Skeletal muscle tissue (tissue), 4 donors: ENCODE measurements around the gene TMEM88. TPM values are rescaled to one million over a fixed set of nuclear protein-coding genes. Genes with fewer than 3 reads are reported as not detected.

Experiments used
- H3K27ac ChIP-seq: one replicate; pipeline ENCODE4 v1.7.0; 2013; ENCODE audit warnings: mild to moderate bottlenecking, low read depth, low read length, inconsistent platforms
- H3K27me3 ChIP-seq, 3 donors: one replicate each; pipeline ENCODE4 v1.7.0; 2013; ENCODE audit warnings: low read length in 3 of 3; ENCODE audit not compliant: control insufficient read depth in 3 of 3, insufficient read depth in 3 of 3
- H3K36me3 ChIP-seq, 3 donors: one replicate each; pipeline ENCODE4 v1.7.0; 2013; ENCODE audit warnings: low read length in 3 of 3; ENCODE audit not compliant: control insufficient read depth in 3 of 3, insufficient read depth in 3 of 3
- H3K4me1 ChIP-seq, 3 donors: one replicate each; pipeline ENCODE4 v1.7.0; 2013; ENCODE audit warnings: low read length in 3 of 3, mild to moderate bottlenecking in 3 of 3; ENCODE audit not compliant: control insufficient read depth in 3 of 3, insufficient read depth in 3 of 3
- H3K4me3 ChIP-seq, 3 donors: one replicate each; pipeline ENCODE4 v1.7.0; 2013; ENCODE audit warnings: low read length in 3 of 3
- H3K9ac ChIP-seq, 3 donors: one replicate each; pipeline ENCODE4 v1.7.0; 2013; ENCODE audit warnings: low read length in 3 of 3, mild to moderate bottlenecking in 3 of 3, moderate library complexity in 2 of 3, low read depth in 1 of 3
- H3K9me3 ChIP-seq, 3 donors: one replicate each; pipeline ENCODE4 v1.7.0; 2013; ENCODE audit warnings: low read length in 3 of 3; ENCODE audit not compliant: control insufficient read depth in 3 of 3
- total RNA-seq: library from RNA; depleted of rRNA; stranded (reverse); fragments of >200 nt; gene quantifications from one replicate; pipeline ENCODE4 v1.2.3, GENCODE V29; 2014
- donor health status: Osteomylitis.

The TMEM88 gene
- total RNA-seq, 1 donor from 2014 or later = 7.3 TPM

GRCh38 chr17:7849751-7850504 lies 4.9 kb upstream of the TMEM88 start:
- H3K36me3 ChIP-seq = peaks cover 48 to 58% (median 50%) of the 10 kb centered on the region in 3 donors
- peaks cover 24 to 35% (median 28%) of the 10 kb centered on the region in 3 donors for H3K4me1 ChIP-seq
- H3K4me3 ChIP-seq = no peak overlapping the region
- H3K27ac ChIP-seq = no peak overlapping the region
- H3K9me3 ChIP-seq = no peaks in the 10 kb centered on the region
- H3K9ac ChIP-seq = no peak overlapping the region
- H3K27me3 ChIP-seq = no peaks in the 10 kb centered on the region

GRCh38 chr17:7850701-7851437 lies 4.0 kb upstream of the TMEM88 start:
- H3K36me3 ChIP-seq = peaks cover 45 to 57% (median 48%) of the 10 kb centered on the region in 3 donors

GRCh38 chr17:7851438-7852261 lies 3.2 kb upstream of the TMEM88 start:
- peak overlapping the region; percentile 30 to 40 (median 35) for H3K4me3 ChIP-seq
- peak overlapping the region in 1 of 3 donors; percentile 40 for H3K9ac ChIP-seq
- H3K36me3 ChIP-seq = peaks cover 41 to 51% (median 44%) of the 10 kb centered on the region in 3 donors
- H3K27me3 ChIP-seq = no peaks in the 10 kb centered on the region
- no peak overlapping the region for H3K27ac ChIP-seq
- H3K9me3 ChIP-seq = no peaks in the 10 kb centered on the region
- H3K4me1 ChIP-seq = peaks cover 29 to 40% (median 36%) of the 10 kb centered on the region in 3 donors

More at GRCh38 chr17:7850701-7851437, 4.0 kb upstream of the TMEM88 start:
- Histone ChIP-seq H3K9me3 (no peaks in the 10 kb centered on the region), H3K27ac (no peak overlapping the region), H3K4me1 (peaks cover 23 to 35% (median 28%) of the 10 kb centered on the region in 3 donors), H3K27me3 (no peaks in the 10 kb centered on the region), H3K4me3 (peak overlapping the region in 1 of 3 donors; percentile 40), H3K9ac (peak overlapping the region in 1 of 3 donors; percentile 40)

- H3K27ac ChIP-seq = no peak overlapping the region
- no peaks in the 10 kb centered on the region for H3K9me3 ChIP-seq
- H3K4me1 ChIP-seq = peaks cover 33 to 43% (median 39%) of the 10 kb centered on the region in 3 donors
- peaks cover 36 to 47% (median 38%) of the 10 kb centered on the region in 3 donors for H3K36me3 ChIP-seq
- H3K9ac ChIP-seq = no peak overlapping the region
- no peaks in the 10 kb centered on the region for H3K27me3 ChIP-seq
- H3K4me3 ChIP-seq = peak overlapping the region in 1 of 3 donors; percentile 35
These were observed 2.6 kb upstream of the TMEM88 start for GRCh38 chr17:7852262-7852670.

- Histone ChIP-seq H3K4me1 (peaks cover 34 to 44% (median 41%) of the 10 kb centered on the region in 3 donors), H3K4me3 (peak overlapping the region in 1 of 3 donors; percentile 14), H3K36me3 (peaks cover 34 to 45% (median 36%) of the 10 kb centered on the region in 3 donors), H3K9me3 (no peaks in the 10 kb centered on the region), H3K9ac (no peak overlapping the region), H3K27ac (no peak overlapping the region), H3K27me3 (no peaks in the 10 kb centered on the region)
These were observed 1.8 kb upstream of the TMEM88 start for GRCh38 chr17:7852919-7853690.

GRCh38 chr17:7853691-7854038 lies 1.2 kb upstream of the TMEM88 start:
- Histone ChIP-seq H3K4me1 (peaks cover 40 to 50% (median 47%) of the 10 kb centered on the region in 3 donors), H3K9me3 (no peaks in the 10 kb centered on the region), H3K36me3 (peaks cover 34 to 42% (median 36%) of the 10 kb centered on the region in 3 donors), H3K27ac (no peak overlapping the region), H3K4me3 (no peak overlapping the region), H3K9ac (no peak overlapping the region), H3K27me3 (no peaks in the 10 kb centered on the region)

GRCh38 chr17:7854078-7854777 lies 638 bp upstream of the TMEM88 start:
- Histone ChIP-seq H3K36me3 (peaks cover 32 to 42% (median 32%) of the 10 kb centered on the region in 3 donors), H3K4me3 (peak overlapping the region in 1 of 3 donors; percentile 23)

GRCh38 chr17:7855660-7856010 lies 769 bp downstream of the TMEM88 start:
- peaks cover 20 to 29% (median 28%) of the 10 kb centered on the region in 3 donors for H3K36me3 ChIP-seq
- H3K9ac ChIP-seq = peak overlapping the region; percentile 51 to 95 (median 79)
- peak overlapping the region; percentile 88 for H3K27ac ChIP-seq
- no peaks in the 10 kb centered on the region for H3K9me3 ChIP-seq
- H3K4me1 ChIP-seq = peaks cover 46 to 56% (median 50%) of the 10 kb centered on the region in 3 donors
- H3K27me3 ChIP-seq = no peaks in the 10 kb centered on the region
- peak overlapping the region; percentile 84 to 98 (median 85) for H3K4me3 ChIP-seq

More at GRCh38 chr17:7854078-7854777, 638 bp upstream of the TMEM88 start:
- no peaks in the 10 kb centered on the region for H3K27me3 ChIP-seq
- H3K4me1 ChIP-seq = peaks cover 45 to 55% (median 50%) of the 10 kb centered on the region in 3 donors
- H3K9ac ChIP-seq = no peak overlapping the region
- no peak overlapping the region for H3K27ac ChIP-seq
- no peaks in the 10 kb centered on the region for H3K9me3 ChIP-seq
